ACC112 (cell line): ENCODE results near the gene RNF126.

ENCODE experiments used
- H2AFZ ChIP-seq: fragments of 200-600 bp; sonication (generic); one replicate; pipeline ENCODE4 v1.6.0; 2017; ENCODE audit warnings: antibody characterized with exemption, low read length; ENCODE audit not compliant: unreplicated experiment
- H3K27ac ChIP-seq: fragments of 200-600 bp; sonication (generic); 2 replicates; pipeline ENCODE4 v1.5.1; 2014; ENCODE audit warnings: low read depth, mild to moderate bottlenecking, antibody characterized with exemption, low read length, moderate library complexity
- H3K27me3 ChIP-seq: fragments of 200-600 bp; sonication (generic); 2 replicates; pipeline ENCODE4 v1.6.1; 2014; ENCODE audit warnings: mild to moderate bottlenecking, antibody characterized with exemption, low read length, moderate library complexity, mixed read lengths; ENCODE audit not compliant: insufficient read depth
- H3K36me3 ChIP-seq: fragments of 200-600 bp; sonication (generic); 2 replicates; pipeline ENCODE4 v1.6.1; 2016; ENCODE audit warnings: mild to moderate bottlenecking, antibody characterized with exemption, low read length, moderate library complexity, mixed read lengths; ENCODE audit not compliant: insufficient read depth
- H3K4me1 ChIP-seq: fragments of 200-600 bp; sonication (generic); one replicate; pipeline ENCODE4 v1.6.1; 2016; ENCODE audit warnings: low read length, mixed read lengths; ENCODE audit not compliant: insufficient read depth, unreplicated experiment, control insufficient read depth
- H3K4me3 ChIP-seq: fragments of 200-600 bp; sonication (generic); 2 replicates; pipeline ENCODE4 v1.5.1; 2014; ENCODE audit warnings: mild to moderate bottlenecking, low read depth, low read length
- H3K79me2 ChIP-seq: fragments of 200-600 bp; sonication (generic); one replicate; pipeline ENCODE4 v1.6.0; 2016; ENCODE audit warnings: low read length; ENCODE audit not compliant: control insufficient read depth, unreplicated experiment, insufficient read depth

The RNF126 gene

DNA sequence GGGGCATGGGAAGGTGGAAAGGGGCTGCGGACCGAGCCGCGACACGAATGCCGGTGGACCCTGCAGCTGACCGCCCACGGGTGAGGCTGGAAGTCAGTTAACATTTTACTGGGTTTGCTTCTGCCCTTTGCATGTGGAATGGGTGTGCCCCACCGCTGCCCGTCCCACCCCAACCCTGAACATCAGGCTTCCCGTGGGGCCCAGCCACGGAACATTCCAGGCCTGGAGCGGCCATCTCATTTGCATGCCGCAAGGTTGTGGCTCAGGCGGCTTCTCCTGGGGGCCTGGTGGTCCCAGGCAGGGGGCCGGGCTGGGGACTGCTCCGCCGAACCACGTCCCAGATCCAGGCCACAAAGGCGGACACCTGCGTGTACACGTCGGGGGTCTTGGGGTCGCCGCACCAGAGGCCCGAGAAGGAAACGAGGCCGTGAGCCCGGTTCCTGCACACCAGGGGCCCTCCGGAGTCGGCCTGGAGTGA is 22.5 kb upstream of the RNF126 start:
- no peaks in the 10 kb centered on the region for H3K36me3 ChIP-seq
- no peak overlapping the region for H2AFZ ChIP-seq
- no peaks in the 10 kb centered on the region for H3K79me2 ChIP-seq
- no peak overlapping the region for H3K27ac ChIP-seq
- no peak overlapping the region for H3K4me3 ChIP-seq
- no peaks in the 10 kb centered on the region for H3K4me1 ChIP-seq
- no peaks in the 10 kb centered on the region for H3K27me3 ChIP-seq

DNA sequence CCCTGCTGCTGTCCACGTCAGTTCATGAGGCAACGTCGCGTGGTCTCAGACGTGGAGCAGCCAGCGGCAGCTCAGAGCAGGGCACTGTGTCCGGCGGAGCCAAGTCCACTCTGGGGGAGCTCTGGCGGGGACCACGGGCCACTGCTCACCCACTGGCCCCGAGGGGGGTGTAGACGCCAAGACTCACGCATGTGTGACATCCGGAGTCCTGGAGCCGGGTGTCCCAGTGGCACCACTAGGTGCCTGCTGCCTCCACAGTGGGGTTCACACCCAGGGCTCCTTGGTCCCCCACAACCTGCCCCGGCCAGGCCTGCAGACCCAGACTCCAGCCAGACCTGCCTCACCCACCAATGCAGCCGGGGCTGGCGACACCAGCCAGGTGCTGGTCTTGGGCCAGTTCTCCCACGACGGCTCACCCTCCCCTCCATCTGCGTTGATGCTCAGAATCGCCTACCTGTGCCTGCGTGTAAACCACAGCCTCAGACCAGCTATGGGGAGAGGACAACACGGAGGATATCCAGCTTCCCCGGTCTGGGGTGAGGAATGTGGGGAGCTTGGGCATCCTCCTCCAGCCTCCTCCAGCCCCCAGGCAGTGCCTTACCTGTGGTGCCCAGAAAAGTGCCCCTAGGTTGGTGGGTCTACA is 19.8 kb upstream of the RNF126 start:
- H3K36me3 ChIP-seq, result no peaks in the 10 kb centered on the region
- H3K4me3 ChIP-seq, result no peak overlapping the region
- no peak overlapping the region for H2AFZ ChIP-seq
- H3K4me1 ChIP-seq, result peaks cover 15% of the 10 kb centered on the region
- no peaks in the 10 kb centered on the region for H3K27me3 ChIP-seq
- peaks cover 15% of the 10 kb centered on the region for H3K79me2 ChIP-seq
- H3K27ac ChIP-seq, result no peak overlapping the region

DNA sequence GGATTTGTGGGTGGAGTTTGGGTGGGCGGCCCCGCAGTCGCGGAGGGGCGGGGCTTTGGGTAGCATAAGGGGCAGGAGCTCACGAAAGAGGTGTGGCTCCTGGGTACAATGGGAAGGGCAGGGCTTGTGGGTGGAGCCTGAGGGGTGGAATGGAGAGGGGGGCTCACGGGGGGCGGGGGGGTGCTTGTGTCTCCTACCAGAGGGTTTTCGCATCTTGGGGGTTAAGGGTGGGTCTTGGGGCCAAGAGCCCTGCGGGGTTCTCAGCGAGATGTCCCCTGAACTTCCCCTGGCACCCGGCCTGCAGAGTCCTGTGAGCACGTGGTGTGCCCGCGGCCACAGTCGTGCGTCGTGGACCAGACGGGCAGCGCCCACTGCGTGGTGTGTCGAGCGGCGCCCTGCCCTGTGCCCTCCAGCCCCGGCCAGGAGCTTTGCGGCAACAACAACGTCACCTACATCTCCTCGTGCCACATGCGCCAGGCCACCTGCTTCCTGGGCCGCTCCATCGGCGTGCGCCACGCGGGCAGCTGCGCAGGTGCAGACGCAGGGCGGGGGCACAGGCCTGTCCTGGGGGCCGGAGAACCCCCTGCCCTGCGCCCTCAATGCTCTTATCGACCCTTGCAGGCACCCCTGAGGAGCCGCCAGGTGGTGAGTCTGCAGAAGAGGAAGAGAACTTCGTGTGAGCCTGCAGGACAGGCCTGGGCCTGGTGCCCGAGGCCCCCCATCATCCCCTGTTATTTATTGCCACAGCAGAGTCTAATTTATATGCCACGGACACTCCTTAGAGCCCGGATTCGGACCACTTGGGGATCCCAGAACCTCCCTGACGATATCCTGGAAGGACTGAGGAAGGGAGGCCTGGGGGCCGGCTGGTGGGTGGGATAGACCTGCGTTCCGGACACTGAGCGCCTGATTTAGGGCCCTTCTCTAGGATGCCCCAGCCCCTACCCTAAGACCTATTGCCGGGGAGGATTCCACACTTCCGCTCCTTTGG is 18.3 kb upstream of the RNF126 start:
- Histone ChIP-seq H3K27ac (peak overlapping the region; percentile 81), H3K4me3 (peak overlapping the region; percentile 66; the same call in 1 of the 2 replicates)

DNA sequence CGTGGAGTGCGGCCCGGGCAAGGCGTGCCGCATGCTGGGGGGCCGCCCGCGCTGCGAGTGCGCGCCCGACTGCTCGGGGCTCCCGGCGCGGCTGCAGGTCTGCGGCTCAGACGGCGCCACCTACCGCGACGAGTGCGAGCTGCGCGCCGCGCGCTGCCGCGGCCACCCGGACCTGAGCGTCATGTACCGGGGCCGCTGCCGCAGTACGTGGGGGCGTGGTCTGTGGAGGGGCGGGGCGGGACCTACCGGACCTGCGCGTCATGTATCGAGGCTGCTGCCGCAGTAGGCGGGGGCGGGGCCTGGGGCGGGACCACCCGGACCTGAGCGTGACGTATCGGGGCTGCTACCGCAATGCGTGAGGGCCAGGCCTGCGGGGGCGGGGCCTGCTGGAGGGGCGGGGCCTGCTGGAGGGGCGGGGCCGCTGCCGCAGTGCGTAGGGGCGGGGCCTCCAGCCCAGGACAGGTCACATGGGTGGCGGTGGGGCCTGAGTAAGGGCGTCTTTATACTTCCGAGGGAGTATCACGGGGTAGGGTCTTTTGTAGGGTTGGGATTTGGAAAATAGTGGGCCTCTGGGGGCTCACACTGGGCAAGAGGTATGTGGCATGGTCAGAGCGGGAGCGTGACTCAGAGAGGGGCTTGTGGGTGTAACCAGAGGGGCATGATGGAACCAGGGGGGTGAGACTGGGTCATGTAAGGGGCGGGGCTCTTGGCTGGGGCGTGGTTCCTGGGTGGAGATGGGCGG is 17.4 kb upstream of the RNF126 start:
- peaks cover 23% of the 10 kb centered on the region for H3K79me2 ChIP-seq
- H3K4me1 ChIP-seq, result peaks cover 22% of the 10 kb centered on the region
- no peaks in the 10 kb centered on the region for H3K36me3 ChIP-seq
- peak overlapping the region; percentile 64 for H2AFZ ChIP-seq
- no peaks in the 10 kb centered on the region for H3K27me3 ChIP-seq
- H3K4me3 ChIP-seq, result peak overlapping the region; percentile 86
- peak overlapping the region; percentile 87 for H3K27ac ChIP-seq

More for the DNA sequence above, 18.3 kb upstream of the RNF126 start:
- no peaks in the 10 kb centered on the region for H3K27me3 ChIP-seq
- peaks cover 18% of the 10 kb centered on the region for H3K4me1 ChIP-seq
- no peak overlapping the region for H2AFZ ChIP-seq
- no peaks in the 10 kb centered on the region for H3K36me3 ChIP-seq
- H3K79me2 ChIP-seq, result peaks cover 23% of the 10 kb centered on the region

DNA sequence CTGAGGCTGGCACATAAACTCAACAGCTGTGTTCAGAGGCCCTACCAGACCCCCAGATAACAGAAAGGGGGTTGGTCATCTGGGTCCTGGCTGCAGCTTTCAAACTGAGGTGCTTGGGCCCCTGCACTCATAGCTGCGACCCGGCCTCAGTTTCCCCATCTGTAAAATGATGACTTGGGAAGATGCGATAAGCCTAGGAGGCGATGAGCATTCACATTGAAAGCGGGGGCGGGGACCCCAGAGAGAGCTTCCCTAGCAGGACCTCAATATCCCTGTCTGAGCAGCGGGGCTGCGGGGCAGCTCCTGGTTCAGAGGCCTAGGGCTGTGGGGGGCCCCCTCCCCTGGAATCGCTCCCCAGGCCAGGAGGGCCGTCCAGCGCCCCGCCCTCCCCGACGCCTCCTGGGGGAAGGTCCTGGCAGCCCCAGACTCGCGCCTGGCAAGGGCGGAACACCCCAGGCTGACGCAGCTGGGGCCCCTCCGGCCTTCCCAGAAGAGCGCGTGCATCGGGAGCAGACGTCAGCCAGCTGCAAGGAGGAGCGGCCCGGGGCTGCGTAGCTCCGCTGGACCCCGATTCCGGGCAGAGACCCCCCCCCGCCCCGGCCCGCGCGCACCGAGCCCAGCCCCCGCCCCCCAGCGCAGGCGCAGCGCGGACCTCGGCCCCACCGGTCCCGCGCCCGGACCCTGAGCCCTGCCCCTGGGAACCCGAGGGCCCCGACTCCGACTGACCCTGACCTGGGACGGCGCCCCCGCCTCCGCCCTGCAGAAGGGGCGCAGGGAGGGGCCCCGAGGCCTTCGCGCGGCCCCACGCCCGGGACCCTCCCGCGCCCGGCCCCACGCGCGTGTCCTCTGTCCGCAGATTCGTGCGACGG is 16.6 kb upstream of the RNF126 start:
- H3K79me2 ChIP-seq, result peaks cover 23% of the 10 kb centered on the region
- H3K4me3 ChIP-seq, result peak overlapping the region; percentile 86
- H3K36me3 ChIP-seq, result no peaks in the 10 kb centered on the region
- no peaks in the 10 kb centered on the region for H3K27me3 ChIP-seq
- peaks cover 22% of the 10 kb centered on the region for H3K4me1 ChIP-seq
- H2AFZ ChIP-seq, result peak overlapping the region; percentile 23
- peak overlapping the region; percentile 87 for H3K27ac ChIP-seq

DNA sequence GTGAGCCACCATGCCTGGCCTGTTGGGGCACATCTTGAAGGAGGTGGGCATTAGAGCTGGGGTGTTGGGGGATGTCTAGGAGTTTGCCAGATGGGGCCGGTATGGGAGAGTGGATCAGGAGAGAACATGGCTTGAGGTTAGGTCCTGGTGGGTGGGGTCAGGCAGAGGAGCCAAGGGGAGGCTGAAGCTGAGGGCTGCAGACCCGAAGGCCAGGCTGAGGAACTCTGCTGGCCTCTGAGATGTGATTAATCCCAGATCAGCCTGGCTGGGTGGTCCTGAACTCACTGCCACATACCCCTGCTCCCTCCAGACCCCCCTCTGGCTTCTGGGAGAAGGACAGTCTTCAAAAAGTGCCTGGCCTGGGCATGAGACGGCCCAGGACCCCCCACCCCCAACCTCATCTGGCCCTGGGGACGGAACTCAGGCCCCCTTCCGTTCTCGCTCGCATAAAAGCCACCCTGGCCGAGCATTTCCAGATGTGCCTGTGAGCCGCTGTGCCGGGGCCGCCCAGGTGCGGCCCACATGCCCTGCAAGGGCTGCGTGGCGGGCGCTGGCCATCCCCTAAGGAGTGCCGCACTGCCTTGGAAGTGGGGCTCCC is 15.9 kb upstream of the RNF126 start:
- Histone ChIP-seq H3K27me3 (no peaks in the 10 kb centered on the region), H3K4me1 (peaks cover 22% of the 10 kb centered on the region), H2AFZ (no peak overlapping the region), H3K4me3 (peak overlapping the region; percentile 86), H3K79me2 (peaks cover 23% of the 10 kb centered on the region), H3K36me3 (no peaks in the 10 kb centered on the region), H3K27ac (peak overlapping the region; percentile 87)

DNA sequence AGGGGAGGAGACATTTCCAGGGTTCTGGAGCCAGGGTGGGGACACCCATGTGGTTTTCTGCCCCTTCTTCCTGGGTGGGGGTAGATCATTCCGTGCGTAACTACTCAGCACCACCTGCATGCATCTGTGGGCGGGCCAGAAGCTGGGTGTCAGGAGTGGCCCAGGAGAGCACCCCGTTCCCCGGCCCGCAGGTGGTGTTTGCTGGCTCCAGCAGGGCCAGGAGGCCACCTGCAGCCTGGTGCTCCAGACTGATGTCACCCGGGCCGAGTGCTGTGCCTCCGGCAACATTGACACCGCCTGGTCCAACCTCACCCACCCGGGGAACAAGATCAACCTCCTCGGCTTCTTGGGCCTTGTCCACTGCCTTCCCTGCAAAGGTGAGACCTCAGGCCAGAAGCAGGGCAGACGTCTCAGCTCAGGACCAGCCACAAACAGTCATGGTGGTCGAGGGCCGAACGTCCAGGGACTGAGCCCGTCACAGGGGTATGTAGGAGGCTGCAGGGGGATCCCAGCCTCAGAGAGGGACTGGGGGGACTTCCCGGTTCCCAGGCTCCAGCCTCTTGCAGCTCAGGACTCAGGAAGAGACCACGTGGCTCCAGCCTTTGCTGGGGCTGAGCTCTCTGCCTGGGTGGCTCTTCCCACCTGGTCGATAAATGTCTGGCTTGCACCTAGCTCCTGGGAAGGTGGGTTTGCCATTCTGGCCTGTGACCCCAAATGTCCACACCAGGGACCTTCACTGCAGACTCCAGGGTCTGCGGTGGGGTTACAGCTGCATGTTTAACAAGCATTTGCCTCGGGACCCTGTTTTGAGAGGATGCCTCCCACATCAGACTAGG is 14.8 kb upstream of the RNF126 start:
- Histone ChIP-seq H3K27me3 (no peaks in the 10 kb centered on the region), H3K4me3 (peak overlapping the region; percentile 85), H3K27ac (peak overlapping the region; percentile 65), H3K36me3 (no peaks in the 10 kb centered on the region), H3K79me2 (peaks cover 23% of the 10 kb centered on the region), H3K4me1 (peaks cover 22% of the 10 kb centered on the region), H2AFZ (no peak overlapping the region)

DNA sequence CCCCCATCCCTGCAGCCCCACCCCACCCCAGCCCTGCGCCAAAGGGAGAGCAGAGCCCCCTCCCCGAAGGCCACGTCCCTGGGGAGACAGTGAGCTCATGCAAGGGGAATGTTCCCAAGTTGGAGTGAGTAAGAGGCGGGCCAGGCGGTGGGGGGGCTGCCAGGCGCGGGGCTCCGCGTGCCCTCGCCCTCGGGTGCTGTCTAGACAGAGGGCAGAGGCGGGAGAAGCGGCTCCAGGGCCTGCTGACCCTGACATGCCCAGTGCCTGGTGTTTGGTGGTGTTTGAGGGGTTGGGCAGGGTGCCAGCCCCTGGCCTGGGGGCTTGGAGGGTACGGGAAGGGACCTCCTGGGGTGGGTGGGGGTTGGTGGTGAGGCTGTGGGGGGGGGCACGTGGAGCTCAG is 14.2 kb upstream of the RNF126 start:
- Histone ChIP-seq H3K27ac (peak overlapping the region; percentile 65; the same call in 1 of the 2 replicates), H3K4me3 (peak overlapping the region; percentile 85), H2AFZ (no peak overlapping the region), H3K36me3 (no peaks in the 10 kb centered on the region), H3K79me2 (peaks cover 23% of the 10 kb centered on the region), H3K4me1 (peaks cover 22% of the 10 kb centered on the region), H3K27me3 (no peaks in the 10 kb centered on the region)
